T-helper 1 cell treated with Interleukin-12 subunit alpha and Interleukin-12 subunit beta and Interleukin-4 antibody, amounts not matched to agents 30 μg/mL and 1 μg/mL, for 36 hours (primary cell): ENCODE results near the gene HRH4.

Experiments used
- H3K27ac Mint-ChIP-seq: one replicate; pipeline ENCODE4 v1.8.0; 2021; ENCODE audit warnings: mild to moderate bottlenecking, mixed read lengths
- H3K27me3 Mint-ChIP-seq: one replicate; pipeline ENCODE4 v1.8.0; 2021; ENCODE audit warnings: low read depth, mixed read lengths
- H3K36me3 Mint-ChIP-seq: one replicate; pipeline ENCODE4 v1.8.0; 2021; ENCODE audit warnings: low read depth, mixed read lengths
- H3K4me1 Mint-ChIP-seq: one replicate; pipeline ENCODE4 v1.8.0; 2021; ENCODE audit warnings: low read depth, mixed read lengths
- H3K4me3 Mint-ChIP-seq: one replicate; pipeline ENCODE4 v1.8.0; 2021; ENCODE audit warnings: mild to moderate bottlenecking, moderate library complexity, mixed read lengths
- H3K9me3 Mint-ChIP-seq: one replicate; pipeline ENCODE4 v1.8.0; 2021; ENCODE audit warnings: mixed read lengths

Gene HRH4

DNA sequence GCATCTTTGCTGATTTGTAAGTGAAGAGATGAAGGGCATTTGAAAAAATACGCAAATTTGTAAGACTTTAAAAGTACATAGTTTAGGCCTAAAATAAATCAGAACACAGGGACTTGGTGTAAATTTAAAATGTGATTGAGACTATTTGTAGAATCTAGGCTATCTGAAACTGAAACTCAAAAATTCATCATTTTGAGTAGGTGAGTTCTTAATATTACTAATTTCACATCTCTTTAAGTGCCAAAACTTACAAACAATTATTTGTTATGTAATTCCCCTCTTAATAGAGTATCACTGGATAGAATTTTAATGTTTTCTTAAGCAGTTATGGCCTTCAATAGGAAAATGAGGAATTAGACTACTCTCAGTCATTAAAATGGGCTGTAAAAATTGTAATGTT is 14.0 kb upstream of the HRH4 start:
- no peak overlapping the region for H3K4me3 Mint-ChIP-seq
- H3K36me3 Mint-ChIP-seq: peaks cover 20% of the 10 kb centered on the region

GRCh38 chr18:24446953-24447538 is 13.4 kb upstream of the HRH4 start:
- Mint-ChIP-seq H3K27me3 (no peaks in the 10 kb centered on the region), H3K36me3 (peaks cover 19% of the 10 kb centered on the region), H3K27ac (no peak overlapping the region), H3K9me3 (no peaks in the 10 kb centered on the region), H3K4me1 (peaks cover 6% of the 10 kb centered on the region), H3K4me3 (no peak overlapping the region)

More for the DNA sequence above, 14.0 kb upstream of the HRH4 start:
- Mint-ChIP-seq H3K4me1 (peaks cover 6% of the 10 kb centered on the region), H3K9me3 (no peaks in the 10 kb centered on the region), H3K27me3 (no peaks in the 10 kb centered on the region), H3K27ac (no peak overlapping the region)

- peaks cover 6% of the 10 kb centered on the region for H3K4me1 Mint-ChIP-seq
- no peak overlapping the region for H3K27ac Mint-ChIP-seq
- H3K9me3 Mint-ChIP-seq: no peaks in the 10 kb centered on the region
- no peak overlapping the region for H3K4me3 Mint-ChIP-seq
- peaks cover 19% of the 10 kb centered on the region for H3K36me3 Mint-ChIP-seq
- H3K27me3 Mint-ChIP-seq: no peaks in the 10 kb centered on the region
Observed at GRCh38 chr18:24447961-24448360, 12.5 kb upstream of the HRH4 start.

- H3K27ac Mint-ChIP-seq: no peak overlapping the region
- H3K4me3 Mint-ChIP-seq: no peak overlapping the region
- H3K36me3 Mint-ChIP-seq: peaks cover 3% of the 10 kb centered on the region
- peaks cover 3% of the 10 kb centered on the region for H3K9me3 Mint-ChIP-seq
- H3K27me3 Mint-ChIP-seq: no peaks in the 10 kb centered on the region
- peaks cover 5% of the 10 kb centered on the region for H3K4me1 Mint-ChIP-seq
Observed at GRCh38 chr18:24456549-24456948, 3.9 kb upstream of the HRH4 start.

- no peaks in the 10 kb centered on the region for H3K27me3 Mint-ChIP-seq
- peaks cover 5% of the 10 kb centered on the region for H3K36me3 Mint-ChIP-seq
- H3K4me3 Mint-ChIP-seq: no peak overlapping the region
- H3K27ac Mint-ChIP-seq: no peak overlapping the region
- H3K4me1 Mint-ChIP-seq: peaks cover 17% of the 10 kb centered on the region
- peaks cover 3% of the 10 kb centered on the region for H3K9me3 Mint-ChIP-seq
Observed at GRCh38 chr18:24459772-24460171, 665 bp upstream of the HRH4 start.

DNA sequence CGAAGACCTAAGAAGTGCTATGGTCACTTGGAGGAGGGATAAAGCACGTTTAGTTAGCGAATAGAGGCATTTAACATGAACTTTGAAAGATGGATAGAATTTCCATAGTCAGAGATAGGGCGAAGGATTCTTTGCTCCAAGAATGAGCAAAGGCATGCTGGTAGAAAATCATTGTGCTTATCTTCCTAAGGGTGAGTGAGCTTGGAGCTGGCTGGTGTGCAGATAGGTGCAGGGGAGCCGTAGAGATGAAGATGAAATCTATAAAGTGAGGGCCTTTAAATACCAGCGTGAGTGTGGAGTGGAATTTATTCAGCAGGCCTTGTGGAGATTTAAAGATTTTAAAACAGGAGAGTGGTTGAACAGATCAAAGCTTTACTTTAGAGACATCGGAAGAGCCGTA is 1.6 kb downstream of the HRH4 start:
- Mint-ChIP-seq H3K9me3 (peaks cover 3% of the 10 kb centered on the region), H3K4me3 (no peak overlapping the region), H3K36me3 (peaks cover 1% of the 10 kb centered on the region), H3K27me3 (peaks cover 7% of the 10 kb centered on the region), H3K27ac (no peak overlapping the region), H3K4me1 (peaks cover 17% of the 10 kb centered on the region)

DNA sequence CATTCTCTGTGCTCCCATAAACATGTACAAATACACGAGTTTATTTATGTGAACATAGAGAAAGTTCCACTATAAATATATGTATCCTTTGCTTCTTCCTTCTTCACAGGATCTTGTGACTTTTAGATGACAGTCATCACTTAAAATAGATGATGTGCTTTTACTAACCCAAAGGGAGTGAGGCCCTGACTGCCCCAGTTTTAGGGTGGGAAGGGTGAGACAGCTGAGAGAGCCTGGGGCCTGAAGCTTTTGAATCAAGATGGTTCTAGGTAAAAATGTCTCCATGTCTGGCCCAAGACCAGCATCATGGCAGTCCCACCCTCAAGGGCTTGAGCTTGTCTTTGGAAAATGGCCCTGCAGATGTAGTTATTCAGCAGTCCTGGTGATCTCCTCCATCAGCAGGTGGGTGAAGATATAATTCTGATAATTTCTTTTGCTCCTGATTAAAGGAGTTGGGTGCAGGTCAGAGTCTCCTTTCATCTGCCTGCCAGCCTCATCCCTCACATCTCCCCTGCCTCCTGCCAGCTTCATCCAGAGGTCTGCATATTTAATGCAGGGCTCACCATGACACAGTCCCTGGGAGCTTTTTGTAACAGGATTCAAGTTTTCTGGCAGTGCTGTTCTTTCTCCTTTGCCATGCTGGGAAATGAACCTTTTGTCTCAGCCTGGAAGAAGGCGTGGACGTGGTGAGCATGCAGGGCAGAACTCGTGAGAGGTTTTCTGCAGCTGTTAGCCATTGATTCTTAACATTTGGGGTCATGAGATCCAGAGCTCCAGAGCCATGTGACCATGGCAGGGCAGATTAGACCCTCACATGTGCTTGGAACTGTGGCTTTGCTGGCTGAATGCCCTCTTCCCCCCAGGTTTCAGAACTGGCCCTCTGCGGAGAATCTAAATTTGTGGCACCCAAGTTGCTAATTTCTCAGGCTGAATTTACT is 2.7 kb downstream of the HRH4 start:
- H3K36me3 Mint-ChIP-seq: peaks cover 1% of the 10 kb centered on the region
- peaks cover 7% of the 10 kb centered on the region for H3K27me3 Mint-ChIP-seq
- peaks cover 17% of the 10 kb centered on the region for H3K4me1 Mint-ChIP-seq
- no peak overlapping the region for H3K4me3 Mint-ChIP-seq
- H3K27ac Mint-ChIP-seq: no peak overlapping the region
- H3K9me3 Mint-ChIP-seq: no peaks in the 10 kb centered on the region

- no peak overlapping the region for H3K4me3 Mint-ChIP-seq
- no peaks in the 10 kb centered on the region for H3K9me3 Mint-ChIP-seq
- no peak overlapping the region for H3K27ac Mint-ChIP-seq
- peaks cover 1% of the 10 kb centered on the region for H3K36me3 Mint-ChIP-seq
- peaks cover 16% of the 10 kb centered on the region for H3K4me1 Mint-ChIP-seq
- peaks cover 7% of the 10 kb centered on the region for H3K27me3 Mint-ChIP-seq
Observed at GRCh38 chr18:24465486-24465885, 5.0 kb downstream of the HRH4 start.

GRCh38 chr18:24466771-24467170 is 6.3 kb downstream of the HRH4 start:
- H3K27ac Mint-ChIP-seq: no peak overlapping the region
- H3K4me3 Mint-ChIP-seq: no peak overlapping the region
- H3K9me3 Mint-ChIP-seq: no peaks in the 10 kb centered on the region
- peaks cover 11% of the 10 kb centered on the region for H3K4me1 Mint-ChIP-seq
- peaks cover 1% of the 10 kb centered on the region for H3K36me3 Mint-ChIP-seq
- H3K27me3 Mint-ChIP-seq: peaks cover 7% of the 10 kb centered on the region

GRCh38 chr18:24470022-24470618 is 9.7 kb downstream of the HRH4 start:
- no peaks in the 10 kb centered on the region for H3K36me3 Mint-ChIP-seq
- H3K9me3 Mint-ChIP-seq: no peaks in the 10 kb centered on the region
- H3K27me3 Mint-ChIP-seq: peaks cover 8% of the 10 kb centered on the region
- no peak overlapping the region for H3K27ac Mint-ChIP-seq
- no peak overlapping the region for H3K4me3 Mint-ChIP-seq
- H3K4me1 Mint-ChIP-seq: no peaks in the 10 kb centered on the region

DNA sequence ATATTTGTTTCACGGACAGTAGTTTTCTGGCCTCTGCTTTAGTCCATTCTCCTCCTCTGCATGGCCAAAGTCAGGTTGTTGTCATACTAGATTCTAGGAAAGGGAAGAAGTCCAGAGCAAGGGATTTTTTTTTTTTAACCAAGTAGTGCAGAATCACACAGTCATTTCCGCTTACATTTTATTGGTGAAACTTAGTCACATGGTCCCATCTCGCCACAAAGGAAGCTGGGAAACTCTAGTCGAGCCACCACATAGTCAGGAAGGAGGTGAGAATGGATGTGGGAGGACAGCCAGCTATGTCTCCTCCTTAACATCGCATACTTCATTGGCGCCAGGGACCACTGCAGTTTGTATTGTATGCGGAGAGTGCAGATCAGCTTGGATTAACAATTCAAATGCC is 10.4 kb downstream of the HRH4 start:
- H3K36me3 Mint-ChIP-seq: no peaks in the 10 kb centered on the region
- H3K27ac Mint-ChIP-seq: no peak overlapping the region
- no peaks in the 10 kb centered on the region for H3K4me1 Mint-ChIP-seq
- no peaks in the 10 kb centered on the region for H3K9me3 Mint-ChIP-seq
- peaks cover 4% of the 10 kb centered on the region for H3K27me3 Mint-ChIP-seq
- no peak overlapping the region for H3K4me3 Mint-ChIP-seq

DNA sequence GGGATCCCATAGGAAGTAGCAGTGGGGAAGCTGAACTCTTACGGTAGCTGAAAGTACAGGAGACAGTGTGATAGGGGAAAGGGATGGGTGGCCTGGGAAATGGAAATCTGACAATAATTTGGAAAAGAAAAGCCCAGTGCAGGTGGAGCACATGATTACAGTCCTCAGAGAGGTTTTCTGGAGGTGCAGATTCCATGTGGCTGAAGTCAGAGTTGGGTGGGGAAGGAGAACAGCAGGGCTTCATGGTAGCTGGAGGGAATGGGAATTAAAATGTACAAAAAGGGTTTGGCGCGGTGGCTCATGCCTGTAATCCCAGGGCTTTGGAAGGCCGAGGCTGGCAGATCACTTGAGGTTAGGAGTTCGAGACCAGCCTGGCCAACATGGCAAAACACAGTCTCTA is 12.2 kb downstream of the HRH4 start:
- H3K27me3 Mint-ChIP-seq: peaks cover 13% of the 10 kb centered on the region
- H3K36me3 Mint-ChIP-seq: no peaks in the 10 kb centered on the region
- H3K9me3 Mint-ChIP-seq: no peaks in the 10 kb centered on the region
- no peak overlapping the region for H3K4me3 Mint-ChIP-seq
- no peak overlapping the region for H3K27ac Mint-ChIP-seq
- no peaks in the 10 kb centered on the region for H3K4me1 Mint-ChIP-seq

DNA sequence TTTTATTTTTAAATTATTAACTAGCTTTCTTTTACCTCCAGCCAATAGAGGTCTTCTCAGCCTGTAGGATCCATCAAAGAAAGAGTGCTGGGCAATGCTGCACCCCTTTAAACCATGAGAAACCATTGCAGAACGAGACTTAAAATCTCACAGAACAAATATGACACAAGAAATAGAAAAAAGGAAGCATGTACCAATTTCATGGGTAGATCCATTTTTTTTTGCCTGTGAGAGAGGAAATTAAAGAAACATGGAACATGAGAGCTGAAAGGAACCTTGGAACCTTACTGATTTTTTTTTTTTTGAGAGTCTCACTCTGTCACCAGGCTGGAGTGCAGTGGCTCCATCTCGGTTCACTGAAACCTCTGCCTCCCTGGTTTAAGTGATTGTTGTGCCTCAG is 14.0 kb downstream of the HRH4 start:
- H3K36me3 Mint-ChIP-seq: no peaks in the 10 kb centered on the region
- no peak overlapping the region for H3K27ac Mint-ChIP-seq
- no peaks in the 10 kb centered on the region for H3K4me1 Mint-ChIP-seq
- H3K4me3 Mint-ChIP-seq: no peak overlapping the region
- H3K9me3 Mint-ChIP-seq: no peaks in the 10 kb centered on the region
- H3K27me3 Mint-ChIP-seq: peaks cover 19% of the 10 kb centered on the region

GRCh38 chr18:24475926-24476589 is 15.6 kb downstream of the HRH4 start:
- peaks cover 28% of the 10 kb centered on the region for H3K27me3 Mint-ChIP-seq
- H3K27ac Mint-ChIP-seq: no peak overlapping the region
- H3K36me3 Mint-ChIP-seq: no peaks in the 10 kb centered on the region
- no peaks in the 10 kb centered on the region for H3K4me1 Mint-ChIP-seq
- H3K4me3 Mint-ChIP-seq: no peak overlapping the region
- peaks cover 3% of the 10 kb centered on the region for H3K9me3 Mint-ChIP-seq
